Pericardium fibroblast (primary cell): Measurements from ENCODE around the gene HSPE1. TPM values are rescaled to one million over a fixed set of nuclear protein-coding genes. Genes with fewer than 3 reads are reported as not detected.

Source experiments
- total RNA-seq: library from RNA; depleted of rRNA; stranded (reverse); fragments of >200 nt; gene quantifications from 2 replicates; pipeline ENCODE4 v1.2.3, GENCODE V29; 2015

Gene HSPE1
- total RNA-seq, result 90.8 and 92.7 TPM in 2 replicates

GRCh38 chr2:197499594-197500502, at the start of gene HSPE1, which contains the start of gene HSPD1:
HSPE1 (plus strand) TSS chr2:197500379; CDS start chr2:197500437, 58 bp downstream.
HSPD1 (minus strand) TSS chr2:197499840; CDS start chr2:197498848, 992 bp downstream.

GRCh38 chr2:197453123-197453913, 46.9 kb upstream of the HSPE1 start, which contains the start of gene COQ10B:
COQ10B (plus strand) TSS chr2:197453552; CDS start chr2:197453561, 9 bp downstream.

GRCh38 chr2:197515739-197516392, 15.7 kb downstream of the HSPE1 start, which contains the start of gene MOB4:
MOB4 (plus strand) TSS chr2:197516066; CDS start chr2:197516087, 21 bp downstream.

Other genes with a start within 250 kb of the HSPE1 start
- gene ANKRD44, start 189.6 kb upstream of the HSPE1 start, total RNA-seq, result 3.1 and 7.1 TPM in 2 replicates
- gene SF3B1, start 65.4 kb upstream of the HSPE1 start, total RNA-seq, result 100 and 131 TPM in 2 replicates
- gene COQ10B, start 46.8 kb upstream of the HSPE1 start, total RNA-seq, result 23.8 and 28.1 TPM in 2 replicates
- gene HSPD1, start 539 bp upstream of the HSPE1 start, total RNA-seq, result 124 TPM in 2 replicates
- gene MOB4, start 15.7 kb downstream of the HSPE1 start, total RNA-seq, result 7.8 and 34.2 TPM in 2 replicates
- gene RFTN2, start 175.2 kb downstream of the HSPE1 start, total RNA-seq, result 9.8 and 23.0 TPM in 2 replicates
- gene MARS2, start 205.0 kb downstream of the HSPE1 start, total RNA-seq, result 3.2 and 4.3 TPM in 2 replicates